HUES48 (cell line): ENCODE measurements around the gene NAGA.

Experiments
- H3K27ac ChIP-seq: one replicate; pipeline ENCODE4 v1.7.0; 2013; ENCODE audit warnings: low read depth, low read length, inconsistent platforms
- H3K27me3 ChIP-seq: 2 replicates; pipeline ENCODE4 v1.6.1; 2013; ENCODE audit warnings: mild to moderate bottlenecking, low read length; ENCODE audit not compliant: control insufficient read depth, insufficient read depth
- H3K36me3 ChIP-seq: 2 replicates; pipeline ENCODE4 v1.6.1; 2013; ENCODE audit warnings: low read length; ENCODE audit not compliant: control insufficient read depth, insufficient read depth
- H3K4me1 ChIP-seq: 2 replicates; pipeline ENCODE4 v1.6.1; 2013; ENCODE audit warnings: mild to moderate bottlenecking, low read length; ENCODE audit not compliant: control insufficient read depth, insufficient read depth
- H3K4me3 ChIP-seq: 2 replicates; pipeline ENCODE4 v1.5.1; 2013; ENCODE audit warnings: mild to moderate bottlenecking, low read depth, low read length
- H3K9ac ChIP-seq: 2 replicates; pipeline ENCODE4 v1.6.1; 2013; ENCODE audit warnings: mild to moderate bottlenecking, low read depth, low read length, moderate library complexity
- H3K9me3 ChIP-seq: 2 replicates; pipeline ENCODE4 v1.6.1; 2013; ENCODE audit warnings: low read length; ENCODE audit not compliant: control insufficient read depth, insufficient read depth

Gene NAGA

DNA sequence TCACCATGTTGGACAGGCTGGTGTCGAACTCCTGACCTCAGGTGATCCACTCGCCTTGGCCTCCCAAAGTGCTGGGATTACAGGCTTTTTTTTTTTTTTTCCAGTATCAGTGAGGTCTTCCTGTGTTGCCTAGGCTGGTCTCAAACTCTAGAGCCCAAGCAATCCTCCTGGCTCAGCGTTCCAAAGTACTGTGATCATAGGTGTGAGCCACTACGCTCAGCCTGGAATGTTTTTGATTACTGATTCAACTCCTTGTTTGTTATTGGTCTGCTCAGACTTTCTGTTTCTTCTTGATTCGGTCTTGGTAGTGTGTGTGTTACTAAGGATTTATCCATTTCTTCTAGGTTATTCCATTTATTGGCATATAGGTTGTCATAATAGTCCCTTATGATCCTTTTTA lies 31.3 kb downstream of the NAGA start:
- Histone ChIP-seq H3K27me3 (no peaks in the 10 kb centered on the region), H3K36me3 (no peaks in the 10 kb centered on the region), H3K4me1 (no peaks in the 10 kb centered on the region), H3K27ac (no peak overlapping the region), H3K4me3 (no peak overlapping the region), H3K9me3 (peaks cover 6% of the 10 kb centered on the region; the same call in 1 of the 2 replicates), H3K9ac (no peak overlapping the region)

DNA sequence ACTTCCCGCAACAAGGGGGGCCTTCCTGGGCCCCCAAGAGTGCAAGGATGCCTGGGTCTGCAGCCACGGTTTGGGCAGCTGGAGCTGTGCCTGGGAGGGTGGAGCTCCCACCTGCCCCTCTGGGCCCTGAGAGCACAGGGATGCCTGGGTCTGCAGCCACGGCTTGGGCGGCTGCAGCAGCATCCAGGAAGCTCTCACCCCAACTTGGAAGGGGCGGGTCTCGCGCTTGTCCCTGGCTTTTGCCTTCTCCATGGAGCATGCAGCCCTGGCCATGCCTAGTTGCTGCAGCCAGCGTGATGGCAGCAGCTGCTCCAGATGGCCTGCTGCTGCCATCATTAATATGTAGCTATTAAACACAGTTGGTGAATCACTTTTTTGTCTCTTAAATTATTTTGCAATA lies 35.4 kb downstream of the NAGA start:
- no peaks in the 10 kb centered on the region for H3K36me3 ChIP-seq
- no peaks in the 10 kb centered on the region for H3K4me1 ChIP-seq
- H3K27ac ChIP-seq: no peak overlapping the region
- no peak overlapping the region for H3K4me3 ChIP-seq
- no peak overlapping the region for H3K9ac ChIP-seq
- no peaks in the 10 kb centered on the region for H3K27me3 ChIP-seq
- H3K9me3 ChIP-seq: peaks cover 3% of the 10 kb centered on the region; the same call in 1 of the 2 replicates

DNA sequence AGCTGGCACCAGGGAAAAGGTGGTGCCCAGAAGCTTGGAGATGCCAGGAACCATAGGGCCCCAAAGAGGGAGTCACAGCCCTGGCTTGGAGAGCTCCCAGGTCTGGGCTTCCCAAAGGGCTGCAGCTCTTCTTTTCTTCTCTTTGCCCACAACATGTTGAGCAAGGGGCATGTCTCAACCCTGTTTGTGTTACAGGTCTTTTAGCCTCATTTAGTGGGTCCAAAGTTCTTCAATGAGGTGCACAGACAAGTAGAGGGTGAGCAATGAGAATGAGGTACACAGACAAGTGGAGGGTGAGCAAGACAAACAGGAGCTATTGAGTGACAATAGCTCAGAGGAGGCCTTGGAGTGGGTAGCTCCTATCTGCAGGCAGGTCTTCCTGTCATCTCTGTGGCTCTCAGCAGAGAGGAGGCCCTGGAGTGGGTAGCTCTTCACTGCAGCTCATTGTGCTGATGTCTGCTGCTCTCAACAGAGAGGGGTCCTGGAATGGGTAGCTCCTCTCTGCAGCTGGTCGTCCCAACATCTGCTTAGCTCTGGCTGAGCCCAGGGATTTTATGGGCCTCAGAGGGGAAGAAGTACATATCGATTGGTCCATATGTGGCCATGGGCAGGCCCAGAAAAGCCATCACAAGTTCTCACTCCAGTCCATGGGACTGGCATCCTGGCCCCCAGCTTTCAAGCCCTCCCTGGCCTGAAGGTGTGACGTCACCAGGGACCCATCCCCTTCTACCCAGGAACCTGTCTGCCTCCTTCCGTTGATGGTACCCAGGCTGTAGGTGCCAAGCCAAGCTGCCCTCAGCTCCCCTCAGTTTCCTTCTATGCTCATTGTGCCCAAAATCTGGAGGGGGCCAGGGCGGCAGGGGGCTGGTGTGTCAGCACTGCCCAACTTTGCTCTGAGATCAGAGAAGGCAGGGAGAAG lies 37.1 kb downstream of the NAGA start:
- Histone ChIP-seq H3K4me1 (no peaks in the 10 kb centered on the region), H3K27me3 (no peaks in the 10 kb centered on the region), H3K36me3 (no peaks in the 10 kb centered on the region), H3K4me3 (no peak overlapping the region), H3K9ac (no peak overlapping the region), H3K27ac (no peak overlapping the region), H3K9me3 (peaks cover 3% of the 10 kb centered on the region; the same call in 1 of the 2 replicates)

DNA sequence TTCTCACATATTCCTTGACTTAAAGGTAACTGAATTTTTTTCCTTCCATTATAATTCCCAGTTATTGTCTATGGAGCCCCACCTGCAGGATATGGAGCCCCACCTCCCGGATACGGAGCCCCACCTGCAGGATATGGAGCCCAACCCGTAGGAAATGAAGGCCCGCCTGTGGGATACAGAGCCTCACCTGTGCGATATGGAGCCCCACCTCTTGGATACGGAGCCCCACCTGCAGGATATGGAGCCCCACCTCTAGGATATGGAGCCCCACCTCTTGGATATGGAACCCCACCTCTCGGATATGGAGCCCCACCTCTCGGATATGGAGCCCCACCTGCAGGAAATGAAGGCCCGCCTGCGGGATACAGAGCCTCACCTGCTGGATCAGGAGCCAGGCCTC lies 43.9 kb downstream of the NAGA start:
- H3K9me3 ChIP-seq: no peaks in the 10 kb centered on the region
- H3K27me3 ChIP-seq: no peaks in the 10 kb centered on the region
- no peaks in the 10 kb centered on the region for H3K4me1 ChIP-seq
- H3K9ac ChIP-seq: no peak overlapping the region
- no peaks in the 10 kb centered on the region for H3K36me3 ChIP-seq
- H3K27ac ChIP-seq: no peak overlapping the region
- no peak overlapping the region for H3K4me3 ChIP-seq

DNA sequence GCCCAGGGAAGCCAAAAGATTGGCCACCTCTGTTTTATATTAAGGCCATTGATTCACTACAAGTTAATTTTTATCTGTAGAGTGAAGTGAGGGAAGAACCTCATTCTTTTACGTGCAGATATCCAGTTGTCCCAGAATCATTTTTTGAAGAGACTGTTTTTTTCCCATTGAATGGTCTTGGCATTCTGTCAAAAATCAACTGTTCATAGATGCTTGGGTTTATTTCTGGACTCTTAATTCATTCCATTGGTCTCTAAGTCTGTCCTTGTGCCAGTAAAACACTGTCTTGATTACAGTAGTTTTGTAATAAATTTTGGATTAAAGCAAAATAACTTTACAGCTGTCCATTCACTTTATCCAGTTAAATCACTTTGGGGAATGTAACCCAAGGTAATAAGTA lies 45.2 kb downstream of the NAGA start:
- no peaks in the 10 kb centered on the region for H3K27me3 ChIP-seq
- no peaks in the 10 kb centered on the region for H3K9me3 ChIP-seq
- no peak overlapping the region for H3K27ac ChIP-seq
- H3K4me3 ChIP-seq: no peak overlapping the region
- no peaks in the 10 kb centered on the region for H3K36me3 ChIP-seq
- H3K4me1 ChIP-seq: no peaks in the 10 kb centered on the region
- no peak overlapping the region for H3K9ac ChIP-seq

DNA sequence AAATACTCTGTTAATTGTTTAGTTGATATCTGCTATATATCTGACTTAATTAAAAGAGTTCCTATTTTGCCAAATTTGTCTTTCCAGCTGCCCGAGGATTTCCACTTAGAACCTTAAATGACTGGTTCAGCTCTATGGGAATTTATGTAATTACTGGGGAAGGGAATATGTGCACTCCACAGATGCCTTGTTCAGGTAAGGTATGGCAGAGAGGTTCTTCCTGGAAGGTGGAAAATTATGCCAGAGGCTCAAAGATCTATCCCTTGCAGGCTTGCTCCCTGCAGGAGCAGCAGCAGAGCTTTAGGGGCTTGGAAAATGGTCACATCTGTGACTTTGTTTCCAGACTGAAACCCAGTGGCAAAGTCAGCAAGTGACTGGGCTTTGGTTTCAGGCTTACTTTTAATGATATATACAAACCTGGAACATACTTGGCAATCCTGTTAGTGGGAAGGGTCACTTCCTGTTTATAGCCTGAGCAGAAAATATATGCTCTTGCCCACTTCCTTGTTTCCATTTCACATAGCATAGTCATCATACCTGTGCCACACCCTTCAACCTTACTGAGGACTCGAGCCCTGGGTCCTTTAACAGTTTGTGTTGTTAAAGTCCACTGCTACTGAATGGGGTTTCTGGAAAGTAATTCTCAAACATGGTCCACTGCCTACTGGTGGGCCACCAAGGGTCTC lies 48.3 kb downstream of the NAGA start:
- Histone ChIP-seq H3K27me3 (no peaks in the 10 kb centered on the region), H3K4me1 (no peaks in the 10 kb centered on the region), H3K4me3 (no peak overlapping the region), H3K36me3 (no peaks in the 10 kb centered on the region), H3K9me3 (no peaks in the 10 kb centered on the region), H3K27ac (no peak overlapping the region), H3K9ac (no peak overlapping the region)

DNA sequence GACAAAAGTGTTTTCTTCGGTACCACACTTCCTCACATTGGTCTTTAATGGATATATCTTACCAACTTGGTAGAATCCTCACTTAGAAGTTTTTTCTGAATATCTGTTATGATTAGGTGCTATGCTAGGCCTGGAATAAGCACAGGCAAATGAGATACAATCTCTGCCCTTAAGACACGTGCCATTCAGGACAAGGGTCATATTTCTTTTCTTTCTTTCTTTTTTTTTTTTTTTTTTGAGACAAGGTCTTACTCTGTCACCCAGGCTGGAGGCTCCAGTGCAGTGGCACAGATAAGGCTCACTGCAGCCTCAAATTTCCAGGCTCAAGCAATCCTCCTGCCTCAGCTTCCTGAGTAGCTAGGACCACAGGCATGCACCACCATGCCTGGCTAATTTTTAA lies 49.0 kb downstream of the NAGA start:
- Histone ChIP-seq H3K4me3 (no peak overlapping the region), H3K27ac (no peak overlapping the region), H3K4me1 (no peaks in the 10 kb centered on the region), H3K9me3 (no peaks in the 10 kb centered on the region), H3K27me3 (no peaks in the 10 kb centered on the region), H3K9ac (no peak overlapping the region), H3K36me3 (no peaks in the 10 kb centered on the region)

DNA sequence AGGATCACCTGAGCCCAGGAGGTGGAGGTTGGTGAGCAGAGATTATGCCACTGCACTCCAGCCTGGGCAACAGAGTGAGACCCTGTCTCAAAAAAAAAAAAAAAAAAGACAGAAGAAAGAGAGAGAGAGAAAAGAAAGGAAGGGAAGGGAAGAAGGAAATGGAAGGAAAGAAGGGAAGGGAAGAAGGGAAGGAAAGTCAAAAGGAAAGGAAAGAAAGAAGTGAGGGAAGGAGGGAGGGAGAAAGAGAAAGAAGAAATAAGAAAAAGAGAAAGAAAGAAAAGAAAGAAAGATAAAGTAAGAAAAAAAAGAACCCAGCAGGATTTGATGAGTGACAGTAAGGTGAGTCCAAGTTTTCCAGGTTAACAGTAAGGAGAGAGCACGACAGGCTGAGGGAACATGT lies 52.4 kb downstream of the NAGA start:
- no peak overlapping the region for H3K9ac ChIP-seq
- no peaks in the 10 kb centered on the region for H3K27me3 ChIP-seq
- no peak overlapping the region for H3K27ac ChIP-seq

DNA sequence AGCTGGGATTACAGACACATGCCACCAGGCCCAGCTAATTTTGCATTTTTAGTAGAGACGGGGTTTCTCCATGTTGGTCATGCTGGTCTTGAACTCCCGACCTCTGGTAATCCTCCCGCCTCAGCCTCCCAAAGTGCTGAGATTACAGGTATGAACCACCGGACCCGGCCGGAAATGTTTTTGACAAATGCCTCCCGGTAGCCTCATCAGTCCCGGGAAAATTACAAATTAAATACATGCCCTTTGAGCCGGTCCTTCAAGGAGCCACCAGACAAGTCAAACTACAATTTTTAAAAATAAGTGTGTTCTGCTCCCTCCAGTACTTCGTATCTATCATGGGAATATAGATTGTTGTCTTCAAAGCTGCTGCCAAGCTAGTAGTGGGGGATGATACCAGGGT lies 54.5 kb downstream of the NAGA start:
- Histone ChIP-seq H3K36me3 (no peaks in the 10 kb centered on the region), H3K9ac (no peak overlapping the region), H3K9me3 (no peaks in the 10 kb centered on the region), H3K27me3 (no peaks in the 10 kb centered on the region), H3K27ac (no peak overlapping the region), H3K4me3 (no peak overlapping the region), H3K4me1 (no peaks in the 10 kb centered on the region)

More for the DNA sequence above, 52.4 kb downstream of the NAGA start:
- Histone ChIP-seq H3K36me3 (no peaks in the 10 kb centered on the region), H3K4me1 (no peaks in the 10 kb centered on the region), H3K4me3 (no peak overlapping the region), H3K9me3 (no peaks in the 10 kb centered on the region)

DNA sequence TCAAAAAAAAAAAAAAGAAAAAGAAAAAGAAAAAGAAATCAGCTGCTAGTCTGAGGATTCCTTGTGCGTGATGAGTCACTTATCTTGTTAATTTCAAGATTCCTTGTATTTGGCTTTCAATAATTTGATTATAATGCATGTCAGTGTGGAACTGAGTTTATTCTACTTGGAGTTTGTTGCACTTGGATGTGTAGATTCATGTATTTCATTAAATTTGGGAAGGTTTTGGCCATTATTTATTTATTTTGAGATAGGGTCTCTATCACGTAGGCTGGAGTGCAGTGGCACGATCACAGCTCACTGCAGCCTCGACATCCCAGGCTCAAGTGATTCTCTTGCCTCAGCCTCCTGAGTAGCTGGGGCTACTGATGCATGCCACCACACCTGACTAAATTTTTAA lies 57.2 kb downstream of the NAGA start:
- Histone ChIP-seq H3K27me3 (no peaks in the 10 kb centered on the region), H3K36me3 (no peaks in the 10 kb centered on the region), H3K4me3 (no peak overlapping the region), H3K9ac (no peak overlapping the region), H3K9me3 (no peaks in the 10 kb centered on the region), H3K4me1 (no peaks in the 10 kb centered on the region), H3K27ac (no peak overlapping the region)

DNA sequence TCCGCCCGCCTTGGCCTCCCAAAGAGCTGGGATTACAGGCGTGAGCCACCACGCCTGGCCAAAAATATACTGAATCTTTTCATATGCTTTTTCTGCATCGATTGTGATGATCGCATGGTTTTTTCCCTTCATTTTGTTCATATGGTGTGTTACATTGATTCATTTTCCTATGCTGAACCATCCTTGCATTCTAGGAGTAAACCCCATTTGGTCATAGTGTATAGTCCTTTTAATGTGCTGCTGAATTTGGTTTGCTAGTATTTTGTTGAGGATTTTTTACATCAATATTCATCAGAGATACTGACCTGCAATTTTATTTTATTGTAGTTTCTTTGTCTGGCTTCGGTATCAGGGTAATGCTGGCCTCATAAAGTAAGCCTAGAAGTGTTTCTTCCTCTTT lies 59.8 kb downstream of the NAGA start:
- H3K36me3 ChIP-seq: no peaks in the 10 kb centered on the region
- no peaks in the 10 kb centered on the region for H3K9me3 ChIP-seq
- no peaks in the 10 kb centered on the region for H3K27me3 ChIP-seq
- H3K9ac ChIP-seq: no peak overlapping the region
- H3K4me1 ChIP-seq: no peaks in the 10 kb centered on the region
- no peak overlapping the region for H3K4me3 ChIP-seq
- H3K27ac ChIP-seq: no peak overlapping the region
